Daoy (cell line): ENCODE measurements around the gene AOC3. TPM values are rescaled to one million over a fixed set of nuclear protein-coding genes. Genes with fewer than 3 reads are reported as not detected.
"Not testable (repeated sequence)": the region's sequence is repeated elsewhere in the genome, so short reads cannot be mapped to it uniquely, and the experiment has no call there.

Experiments
- DNase-seq: peaks from one replicate; pipeline ENCODE4 v3.0.0-alpha.2; 2015; ENCODE audit warnings: low read depth
- total RNA-seq: library from RNA; depleted of rRNA; stranded (reverse); fragments of >200 nt; shearing (Covaris generic); gene quantifications from 2 replicates; pipeline ENCODE4 v1.2.3, GENCODE V29; 2014

AOC3 gene
- total RNA-seq, 1 experiment from 2014 or later: 0.11 TPM

- DNase-seq: not testable (repeated sequence)
Observed at GRCh38 chr17:42867694-42868261, 16.8 kb downstream of the AOC3 start.

DNA sequence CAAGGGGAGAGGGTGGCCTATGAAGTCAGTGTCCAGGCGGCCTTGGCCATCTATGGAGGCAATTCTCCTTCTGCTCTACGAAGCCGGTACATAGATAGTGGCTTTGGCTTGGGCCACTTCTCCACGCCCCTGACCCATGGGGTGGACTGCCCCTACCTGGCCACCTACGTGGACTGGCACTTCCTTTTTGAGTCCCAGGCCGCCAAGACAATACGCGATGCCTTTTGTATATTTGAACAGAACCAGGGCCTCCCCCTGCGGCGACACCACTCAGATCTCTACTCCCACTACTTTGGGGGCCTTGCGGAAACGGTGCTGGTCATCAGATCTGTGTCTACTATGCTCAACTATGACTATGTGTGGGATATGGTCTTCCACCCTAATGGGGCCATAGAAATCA is 17.3 kb downstream of the AOC3 start:
- DNase-seq: no peak

- DNase-seq: no peak
Observed at GRCh38 chr17:42871647-42872046, 20.6 kb downstream of the AOC3 start.

DNA sequence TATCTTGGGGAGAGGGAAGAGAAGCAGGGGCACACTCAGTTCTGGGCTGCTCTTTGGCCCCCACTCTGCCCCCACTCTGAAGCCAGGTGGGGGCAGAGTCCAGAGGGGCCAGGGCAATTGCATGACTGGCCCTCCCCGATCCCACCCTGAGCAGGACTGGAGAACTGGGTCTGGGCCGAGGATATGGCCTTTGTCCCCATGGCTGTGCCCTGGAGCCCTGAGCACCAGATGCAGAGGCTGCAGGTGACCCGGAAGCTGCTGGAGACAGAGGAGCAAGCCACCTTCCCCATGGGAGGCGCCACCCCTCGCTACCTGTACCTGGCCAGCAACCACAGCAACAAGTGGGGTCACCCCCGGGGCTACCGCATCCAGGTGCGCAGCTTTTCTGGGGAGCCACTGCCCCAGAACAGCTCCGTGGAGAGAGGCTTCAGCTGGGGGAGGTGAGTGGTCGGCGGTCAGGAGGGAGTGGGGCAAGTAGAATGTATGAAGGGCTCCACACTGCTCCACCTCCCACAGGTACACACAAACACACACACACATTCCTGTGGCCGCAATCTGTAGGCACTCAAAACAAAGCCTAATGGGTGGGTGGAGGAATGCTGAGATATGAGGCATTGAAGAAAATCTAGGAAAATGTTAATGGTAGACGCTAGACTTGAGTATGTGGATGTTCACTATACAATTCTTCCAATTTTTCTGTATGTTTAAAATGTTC is 21.4 kb downstream of the AOC3 start:
- no peak for DNase-seq

GRCh38 chr17:42873315-42873714 is 22.3 kb downstream of the AOC3 start:
- no peak for DNase-seq

DNA sequence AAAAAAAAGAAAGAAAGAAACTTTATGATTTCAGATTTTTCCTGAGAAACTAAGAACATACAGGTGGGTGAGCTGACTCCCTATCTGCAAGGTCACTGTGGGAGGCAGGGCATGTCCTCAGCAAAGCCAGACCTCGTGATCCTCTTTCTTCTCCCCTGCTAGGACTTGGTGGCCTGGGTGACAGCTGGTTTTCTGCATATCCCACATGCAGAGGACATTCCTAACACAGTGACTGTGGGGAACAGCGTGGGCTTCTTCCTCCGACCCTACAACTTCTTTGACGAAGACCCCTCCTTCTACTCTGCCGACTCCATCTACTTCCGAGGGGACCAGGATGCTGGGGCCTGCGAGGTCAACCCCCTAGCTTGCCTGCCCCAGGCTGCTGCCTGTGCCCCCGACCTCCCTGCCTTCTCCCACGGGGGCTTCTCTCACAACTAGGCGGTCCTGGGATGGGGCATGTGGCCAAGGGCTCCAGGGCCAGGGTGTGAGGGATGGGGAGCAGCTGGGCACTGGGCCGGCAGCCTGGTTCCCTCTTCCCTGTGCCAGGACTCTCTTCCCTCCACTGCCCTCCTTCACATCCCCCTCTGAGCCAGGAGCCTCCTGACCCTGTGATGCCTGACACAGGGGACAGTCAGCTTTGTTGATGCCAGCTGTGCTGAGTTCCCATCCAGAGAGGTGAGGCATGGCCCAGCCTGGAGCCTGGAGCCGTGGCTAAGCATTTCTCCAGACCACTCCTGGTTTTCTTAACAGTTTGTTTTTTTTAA is 23.1 kb downstream of the AOC3 start:
- not testable (repeated sequence) for DNase-seq

DNA sequence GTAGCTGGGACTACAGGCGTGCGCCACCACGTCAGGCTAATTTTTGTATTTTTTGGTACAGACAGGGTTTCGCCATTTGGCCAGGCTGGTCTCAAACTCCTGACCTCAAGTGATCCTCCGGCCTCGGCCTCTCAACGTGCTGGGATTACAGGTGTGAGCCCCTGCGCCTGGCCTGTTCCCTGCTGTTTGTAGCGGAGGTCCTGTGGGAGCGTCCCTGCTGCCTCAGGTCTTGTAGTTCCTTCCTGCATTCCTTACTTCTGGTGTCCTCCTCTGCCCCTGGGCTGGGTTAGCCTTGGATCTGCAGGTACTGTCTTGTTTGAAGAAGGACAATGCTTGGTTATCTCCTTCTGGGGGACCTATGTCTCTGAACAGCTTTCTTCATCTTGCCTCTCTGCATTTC is 26.0 kb downstream of the AOC3 start:
- no peak for DNase-seq

- DNase-seq: no peak
Observed at GRCh38 chr17:42878123-42878880, 27.3 kb downstream of the AOC3 start.

- no peak for DNase-seq
Observed at GRCh38 chr17:42878924-42879595, 28.1 kb downstream of the AOC3 start.

GRCh38 chr17:42879596-42879985 is 28.6 kb downstream of the AOC3 start:
- no peak for DNase-seq

- no peak for DNase-seq
Observed at GRCh38 chr17:42880776-42881310, 29.8 kb downstream of the AOC3 start.

DNA sequence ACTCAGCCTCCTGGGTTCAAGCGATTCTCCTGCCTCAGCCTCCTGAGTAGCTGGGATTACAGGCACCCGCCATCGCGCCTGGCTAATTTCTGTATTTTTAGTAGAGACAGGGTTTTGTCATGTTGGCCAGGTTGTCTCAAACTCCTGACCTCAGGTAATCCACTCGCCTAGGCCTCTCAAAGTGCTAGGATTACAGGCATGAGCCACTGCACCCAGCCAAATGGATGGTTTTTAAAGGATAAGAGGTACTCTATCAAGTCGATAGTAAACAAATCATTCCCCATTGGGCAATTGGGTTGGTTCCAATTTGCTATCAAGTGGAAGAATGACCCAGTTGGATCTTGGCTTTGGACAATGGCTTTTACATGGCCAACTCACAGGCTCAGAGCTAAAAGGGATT is 30.7 kb downstream of the AOC3 start:
- not testable (repeated sequence) for DNase-seq

DNA sequence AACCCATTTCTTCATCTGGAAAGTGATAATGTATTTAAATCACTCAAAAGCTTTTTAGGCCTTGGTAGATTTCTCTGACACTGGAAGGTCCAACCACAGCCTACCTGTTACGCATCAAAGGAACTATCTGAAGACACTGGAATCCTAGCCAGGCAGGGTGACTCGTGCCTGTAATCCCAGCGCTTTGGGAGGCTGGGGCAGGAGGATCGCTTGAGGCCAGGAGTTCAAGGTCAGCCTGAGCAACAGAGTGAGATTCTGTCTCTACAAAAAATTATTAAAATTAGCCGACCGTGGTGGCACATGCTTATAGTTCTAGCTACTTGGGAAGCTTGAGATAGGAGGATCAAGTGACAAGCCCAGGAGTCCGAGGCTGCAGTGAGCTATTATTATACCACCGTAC is 31.2 kb downstream of the AOC3 start:
- DNase-seq: no peak

- peak; percentile 13 for DNase-seq
Observed at GRCh38 chr17:42883802-42884558, 33.0 kb downstream of the AOC3 start.

GRCh38 chr17:42885806-42886205 is 34.8 kb downstream of the AOC3 start:
- DNase-seq: not testable (repeated sequence)

DNA sequence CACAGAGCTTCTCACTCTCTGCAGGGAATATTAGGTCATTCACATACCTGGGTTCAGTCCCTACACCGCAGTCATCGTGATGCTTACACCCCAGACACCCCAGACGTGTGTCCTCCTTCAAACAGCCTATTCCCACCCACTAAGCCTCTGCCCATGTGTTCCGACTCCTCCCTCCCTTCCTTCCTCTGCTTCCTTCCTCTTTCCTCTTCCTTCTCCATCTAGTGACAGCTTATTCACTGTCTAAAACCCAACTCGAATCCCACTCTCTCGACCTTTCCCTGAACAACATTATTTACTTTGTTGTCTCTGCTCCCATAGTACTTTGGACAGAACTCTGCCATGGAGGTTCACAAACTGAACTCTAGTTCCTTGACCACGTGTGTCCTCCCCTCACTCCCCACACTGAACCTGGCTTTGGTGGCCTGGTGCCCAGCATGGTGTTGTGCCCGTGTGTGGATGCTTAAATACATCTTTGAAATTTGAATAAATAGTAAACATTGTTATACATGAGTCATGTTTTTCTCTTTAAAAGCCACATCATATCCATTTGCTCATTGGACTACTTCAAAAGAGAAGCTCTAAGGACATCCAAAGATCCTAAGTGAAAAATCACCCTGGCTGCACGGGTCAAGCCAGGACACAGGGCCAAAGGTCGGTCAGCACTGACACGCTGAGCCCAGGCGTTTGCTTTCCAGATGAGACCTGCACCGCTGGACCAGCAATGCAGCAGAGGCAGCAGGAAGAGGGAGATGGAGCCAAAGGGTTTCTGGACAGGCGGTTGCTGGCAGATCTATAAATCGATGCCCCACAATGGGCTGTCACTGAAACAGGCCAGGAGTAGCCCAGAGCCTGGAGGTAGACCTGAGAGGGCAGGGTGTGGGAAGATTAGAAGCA is 35.5 kb downstream of the AOC3 start:
- DNase-seq: no peak

DNA sequence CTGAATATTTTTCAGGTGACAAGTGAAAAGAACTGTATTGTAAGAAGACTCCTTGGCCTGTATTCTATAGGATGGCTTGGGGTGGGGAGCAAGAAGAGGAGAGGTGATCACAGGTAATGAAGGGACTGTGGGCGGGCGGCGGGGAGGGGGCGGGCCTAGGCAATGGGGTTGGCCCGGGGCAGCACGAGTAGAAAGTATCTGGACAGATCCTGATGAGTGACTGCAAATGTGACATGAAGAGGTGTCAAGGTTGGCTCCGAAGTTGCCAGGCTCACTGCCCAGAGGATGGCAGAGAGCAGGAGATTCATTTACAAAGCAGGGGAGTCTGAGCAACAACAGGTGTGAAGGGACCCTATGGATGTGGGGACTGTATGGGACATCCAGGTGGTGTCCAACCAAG is 38.8 kb downstream of the AOC3 start:
- no peak for DNase-seq

- peak; percentile 39 for DNase-seq
Observed at GRCh38 chr17:42891539-42892152, 40.6 kb downstream of the AOC3 start.

GRCh38 chr17:42893359-42893758 is 42.4 kb downstream of the AOC3 start:
- DNase-seq: no peak
